ENCODE measurements around the gene UBE3D.
"Not testable (repeated sequence)": the region's sequence is repeated elsewhere in the genome, so short reads cannot be mapped to it uniquely, and the experiment has no call there.

Gene UBE3D

DNA sequence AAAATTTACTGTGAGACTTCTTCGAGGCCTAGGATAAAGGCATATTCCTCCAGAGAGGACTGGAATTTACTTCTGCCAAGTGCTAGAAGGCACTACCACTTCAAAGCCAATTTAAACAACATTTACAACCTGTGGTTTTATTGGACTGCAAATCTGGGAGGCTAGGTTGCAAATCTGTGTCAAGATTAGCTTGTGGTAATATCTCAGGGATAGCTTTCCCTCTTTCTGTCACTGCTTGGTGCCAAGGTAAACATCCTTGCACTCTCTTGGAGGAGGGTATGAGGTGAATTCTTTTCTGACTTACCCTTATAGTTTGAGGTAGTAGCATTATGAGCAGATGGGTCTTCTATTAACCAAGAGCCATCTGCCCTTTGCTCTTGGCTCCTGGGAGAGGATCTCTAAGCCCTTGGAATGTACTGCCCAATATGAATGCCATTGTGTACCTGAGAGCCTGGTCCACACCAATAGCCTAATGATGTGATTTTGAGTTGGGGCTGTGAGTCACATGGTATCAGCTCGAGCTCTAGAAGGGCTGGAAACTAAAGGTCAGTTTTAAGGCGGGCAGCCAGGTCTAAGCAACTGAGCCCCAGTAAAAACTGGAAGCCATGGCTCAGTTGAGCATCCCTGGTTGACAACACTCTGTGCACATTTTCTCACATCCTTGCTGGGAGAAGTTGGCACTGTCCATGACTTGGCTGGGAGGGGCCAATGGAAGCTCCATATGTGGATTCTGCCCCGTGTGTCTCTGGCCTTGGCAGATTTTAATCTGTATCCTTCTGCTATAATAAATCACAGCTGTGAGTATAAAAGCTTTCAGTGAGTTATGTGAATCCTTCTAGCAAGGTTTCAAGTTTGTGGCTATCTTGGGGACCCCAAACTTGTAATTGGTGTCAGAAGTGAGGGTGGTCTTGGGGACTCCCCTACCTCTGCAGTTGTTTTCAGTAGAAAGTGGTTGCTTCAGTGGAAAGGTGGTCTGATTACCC lies 188.1 kb downstream of the UBE3D start:
- DNase-seq (ENCODE audit: low read depth in 2 of 3, low spot score in 1 of 3) = no peak

GRCh38 chr6:82875573-82876185 lies 190.0 kb downstream of the UBE3D start:
- DNase-seq (ENCODE audit: low read depth in 2 of 3, low spot score in 1 of 3) = no peak

- DNase-seq (ENCODE audit: low read depth in 2 of 3, low spot score in 1 of 3) = no peak
Measured at GRCh38 chr6:82874867-82875266, 190.8 kb downstream of the UBE3D start.

DNA sequence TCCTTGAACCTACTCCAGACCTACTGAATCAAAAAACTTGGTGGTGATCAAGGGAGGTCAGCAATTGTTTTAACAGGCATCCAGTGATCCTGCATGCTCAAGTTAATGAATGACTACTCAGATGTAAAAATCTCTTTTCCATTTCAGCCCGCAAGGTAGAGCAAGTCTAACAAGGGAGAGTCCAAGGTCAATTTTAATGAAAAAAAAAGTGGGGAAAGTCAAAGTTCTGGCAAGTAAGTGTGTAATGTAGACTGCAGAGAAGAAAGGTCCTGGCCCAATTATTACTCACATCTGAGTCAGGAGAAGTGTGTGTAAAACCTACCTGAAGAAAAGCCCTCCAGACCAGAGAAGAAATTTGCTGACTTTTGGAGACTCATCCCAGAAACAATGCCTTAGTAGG lies 193.5 kb downstream of the UBE3D start:
- no peak for DNase-seq (ENCODE audit: low read depth in 2 of 3, low spot score in 1 of 3)

DNA sequence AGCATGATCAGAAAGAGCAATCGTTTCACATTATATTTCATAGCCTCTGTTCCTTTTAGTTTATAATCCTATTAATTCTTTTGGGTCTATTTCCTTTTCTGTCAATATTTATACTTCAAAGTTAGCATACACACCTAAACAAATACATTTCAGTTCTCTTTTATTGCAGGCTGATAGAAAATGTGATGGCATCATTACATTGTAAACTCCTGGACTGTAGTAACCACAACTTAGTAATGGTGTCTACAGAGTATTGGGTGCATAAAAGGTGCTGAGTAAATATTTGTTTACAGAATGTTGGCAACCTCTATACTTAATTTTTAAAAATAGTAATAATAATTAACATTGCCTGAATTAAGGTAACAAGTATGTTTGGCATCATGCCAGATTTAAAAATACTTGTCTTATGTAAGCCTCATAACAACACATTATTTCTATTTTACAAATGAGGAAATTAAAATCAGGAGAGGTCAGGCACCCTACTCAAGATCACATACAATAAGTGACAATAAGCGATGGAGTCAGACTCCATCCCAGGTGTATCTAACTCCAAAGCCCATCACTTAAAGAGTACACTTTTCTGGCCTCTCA lies 195.0 kb downstream of the UBE3D start:
- no peak for DNase-seq (ENCODE audit: low read depth in 2 of 3, low spot score in 1 of 3)

DNA sequence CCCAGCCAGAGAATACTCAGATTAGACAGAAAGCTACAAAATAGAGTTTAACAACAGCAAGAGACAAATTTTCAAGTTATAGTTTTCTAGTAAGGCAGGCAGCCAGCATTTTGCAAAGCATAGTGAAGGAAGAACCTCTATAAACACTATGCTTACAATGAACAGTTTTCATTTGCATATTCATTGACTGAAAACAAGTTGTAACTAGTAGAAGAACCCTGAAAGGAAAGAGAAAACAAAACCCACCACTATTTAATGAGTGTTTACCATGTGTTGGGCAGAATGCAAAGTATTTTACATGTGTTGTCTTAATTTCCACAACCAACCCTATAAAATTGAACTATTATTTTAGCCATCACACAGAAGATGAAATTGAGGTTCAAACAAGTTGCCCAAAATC lies 196.1 kb downstream of the UBE3D start:
- DNase-seq (ENCODE audit: low read depth in 2 of 3, low spot score in 1 of 3) = no peak

DNA sequence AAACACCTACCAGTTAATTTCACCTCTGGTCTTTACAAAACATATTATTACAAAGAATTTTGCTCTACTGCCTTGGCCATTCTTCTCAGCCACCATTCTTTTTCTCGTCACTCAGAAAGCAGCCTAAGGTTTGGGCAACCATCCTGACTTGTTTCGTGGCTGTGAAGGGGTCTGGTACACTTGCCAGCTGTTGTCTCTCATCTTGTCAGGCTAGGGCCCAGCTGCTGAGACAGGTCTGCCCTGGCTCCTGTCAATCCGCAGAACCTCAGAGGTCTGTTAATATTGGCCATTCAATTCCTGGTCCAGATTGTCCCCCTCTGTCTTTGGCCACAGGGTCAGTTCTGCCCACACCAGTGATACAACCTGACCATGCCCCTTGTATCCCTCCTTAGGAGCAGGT lies 197.7 kb downstream of the UBE3D start:
- no peak for DNase-seq (ENCODE audit: low read depth in 2 of 3, low spot score in 1 of 3)

GRCh38 chr6:82866446-82866845 lies 199.2 kb downstream of the UBE3D start:
- DNase-seq (ENCODE audit: low read depth in 2 of 3, low spot score in 1 of 3) = no peak

DNA sequence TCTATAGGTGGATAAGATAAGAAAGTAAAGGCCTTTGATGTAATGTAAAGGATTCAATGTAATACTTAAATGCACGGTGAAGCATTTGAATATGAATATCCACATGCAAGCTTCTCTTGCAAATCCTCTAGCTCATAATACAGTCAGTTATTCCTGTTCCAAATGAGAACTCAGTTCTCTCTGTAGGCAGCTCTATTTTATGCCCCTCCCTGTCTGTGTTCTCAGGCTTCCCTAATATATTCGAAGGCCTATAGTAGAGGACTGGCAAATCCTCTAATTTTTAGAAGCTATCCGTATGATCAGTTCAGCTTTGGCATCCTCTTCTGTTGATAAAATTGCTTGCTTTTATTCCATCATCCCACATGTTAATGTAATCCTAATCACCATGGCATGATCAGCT lies 200.2 kb downstream of the UBE3D start:
- no peak for DNase-seq (ENCODE audit: low read depth in 2 of 3, low spot score in 1 of 3)

GRCh38 chr6:82863781-82864180 lies 201.9 kb downstream of the UBE3D start:
- no peak for DNase-seq (ENCODE audit: low read depth in 2 of 3, low spot score in 1 of 3)

GRCh38 chr6:82862543-82862942 lies 203.1 kb downstream of the UBE3D start:
- no peak for DNase-seq (ENCODE audit: low read depth in 2 of 3, low spot score in 1 of 3)

DNA sequence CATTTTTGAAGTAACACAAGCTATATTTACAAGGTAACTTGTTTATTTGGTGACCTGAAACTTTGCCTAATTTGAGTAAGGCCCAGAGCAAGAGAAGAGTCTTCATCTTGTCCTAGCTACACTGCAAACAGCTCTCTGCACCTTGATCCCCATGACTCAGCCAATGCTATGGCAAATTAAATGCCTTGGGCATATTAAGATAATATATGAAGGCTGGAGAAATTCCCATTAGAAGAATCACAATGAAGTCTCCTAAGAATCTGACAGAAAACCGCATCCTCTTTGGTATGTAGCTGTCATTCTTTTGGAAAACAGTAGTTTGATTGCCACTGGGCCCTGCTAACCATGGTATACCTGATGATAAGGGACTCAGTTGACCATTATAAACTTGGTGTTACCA lies 204.5 kb downstream of the UBE3D start:
- no peak for DNase-seq (ENCODE audit: low read depth in 2 of 3, low spot score in 1 of 3)

- DNase-seq (ENCODE audit: low read depth in 2 of 3, low spot score in 1 of 3) = not testable (repeated sequence)
Measured at GRCh38 chr6:82856077-82856476, 209.6 kb downstream of the UBE3D start.

DNA sequence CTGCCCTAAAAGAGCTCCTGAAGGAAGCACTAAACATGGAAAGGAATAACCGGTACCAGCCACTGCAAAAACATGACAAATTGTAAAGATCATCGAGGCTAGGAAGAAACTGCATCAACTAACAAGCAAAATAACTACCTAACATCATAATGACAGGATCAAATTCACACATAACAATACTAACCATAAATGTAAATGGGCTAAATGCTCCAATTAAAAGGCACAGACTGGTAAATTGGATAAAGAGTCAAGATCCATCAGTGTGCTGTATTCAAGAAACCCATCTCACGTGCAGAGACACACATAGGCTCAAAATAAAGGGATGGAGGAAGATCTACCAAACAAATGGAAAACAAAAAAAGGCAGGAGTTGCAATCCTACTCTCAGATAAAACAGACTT lies 212.7 kb downstream of the UBE3D start:
- not testable (repeated sequence) for DNase-seq (ENCODE audit: low read depth in 2 of 3, low spot score in 1 of 3)

DNA sequence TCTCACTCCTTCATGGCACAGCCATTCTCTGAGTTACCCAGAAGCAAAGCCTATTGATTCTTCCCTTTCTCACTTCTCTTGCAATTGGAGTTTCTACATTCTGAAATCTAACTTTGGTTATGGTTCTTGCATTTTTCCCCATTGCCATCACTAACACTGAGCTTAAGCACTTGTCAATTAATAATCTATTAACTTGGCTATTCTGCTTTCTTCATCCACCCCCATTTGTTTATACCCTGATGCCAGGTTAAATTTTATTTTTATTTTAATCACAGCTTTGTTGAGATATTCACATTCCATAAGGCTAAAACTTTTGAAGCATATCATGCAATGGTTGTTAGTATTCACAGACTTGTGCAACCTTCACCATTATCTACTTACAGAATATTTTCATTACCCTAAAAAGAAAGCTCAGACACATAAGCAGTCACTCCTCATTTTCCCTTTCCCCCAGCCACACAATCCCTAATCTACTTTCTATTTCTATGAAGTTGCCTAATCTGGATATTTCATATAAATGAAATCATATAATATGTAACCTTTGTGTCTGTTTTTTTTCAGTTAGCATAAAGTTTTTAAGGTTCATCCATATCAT lies 222.3 kb downstream of the UBE3D start:
- no peak for DNase-seq (ENCODE audit: low read depth in 2 of 3, low spot score in 1 of 3)

- no peak for DNase-seq (ENCODE audit: low read depth in 2 of 3, low spot score in 1 of 3)
Measured at GRCh38 chr6:82842721-82843120, 222.9 kb downstream of the UBE3D start.

Measured in stimulated activated CD4-positive, alpha-beta T cell treated with anti-CD3 and anti-CD28 coated beads, Interleukin-12 subunit alpha, Interleukin-12 subunit beta, amount 100 ng/mL, for 48 hours (primary cell).